HL-60/S4 treated with retinoic acid at 250 ng/mL for 4 days and 3 days (cell line): ENCODE data around the gene MTM1.

Experiments
- in situ Hi-C: fragments of 300-500 bp; cut with MboI; formaldehyde crosslinking; loops from 2 replicates; pipeline ENCODE4 v1.7.0; 2022; ENCODE audit warnings: low sequenced_read_pairs

The MTM1 gene

GRCh38 chrX:150651906-150652305 lies 83.5 kb downstream of the MTM1 start:
- in situ Hi-C loops = no loop called here

- in situ Hi-C loops = no loop called here
These were observed 87.4 kb downstream of the MTM1 start for GRCh38 chrX:150655788-150656187.

DNA sequence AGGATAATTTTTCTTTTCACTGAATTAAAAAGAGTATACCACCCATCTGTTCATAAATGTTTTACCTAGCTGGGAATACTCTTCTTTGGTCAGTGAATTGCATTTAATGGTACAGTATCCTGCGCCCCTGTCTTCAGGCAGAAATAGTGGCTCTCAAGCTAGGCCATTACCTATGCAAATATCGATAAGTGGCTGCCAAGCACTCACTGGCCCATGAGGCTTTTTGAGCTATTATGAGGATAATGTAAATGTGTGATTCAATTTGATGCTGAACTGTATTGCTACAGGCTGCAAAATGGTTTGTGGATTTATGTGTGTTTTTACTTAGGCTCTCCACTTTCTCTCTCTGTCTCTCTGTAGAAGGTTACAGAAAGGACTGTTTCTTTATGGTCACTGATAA lies 94.7 kb downstream of the MTM1 start:
- in situ Hi-C loops = no loop called here

GRCh38 chrX:150664290-150664689 lies 95.9 kb downstream of the MTM1 start:
- in situ Hi-C loops = no loop called here

DNA sequence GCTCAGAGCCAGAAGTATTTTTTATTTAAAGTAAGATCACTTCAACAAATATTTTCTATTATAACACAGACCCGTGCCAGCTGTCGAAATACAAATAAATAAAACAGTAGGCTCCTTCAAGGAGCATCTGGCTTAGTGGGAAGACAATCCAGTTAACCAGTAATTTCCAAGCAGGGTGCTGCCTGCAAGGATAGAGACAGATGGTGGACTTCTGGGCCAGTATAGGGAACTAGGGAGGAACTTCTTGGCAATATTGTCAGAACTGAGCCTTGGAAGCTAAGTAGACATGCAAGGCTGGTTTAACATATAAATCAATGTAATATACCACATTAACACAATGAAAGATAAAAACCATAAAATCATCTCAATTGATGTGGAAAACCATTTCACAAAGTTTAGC lies 107.8 kb downstream of the MTM1 start:
- in situ Hi-C loops = no loop called here

DNA sequence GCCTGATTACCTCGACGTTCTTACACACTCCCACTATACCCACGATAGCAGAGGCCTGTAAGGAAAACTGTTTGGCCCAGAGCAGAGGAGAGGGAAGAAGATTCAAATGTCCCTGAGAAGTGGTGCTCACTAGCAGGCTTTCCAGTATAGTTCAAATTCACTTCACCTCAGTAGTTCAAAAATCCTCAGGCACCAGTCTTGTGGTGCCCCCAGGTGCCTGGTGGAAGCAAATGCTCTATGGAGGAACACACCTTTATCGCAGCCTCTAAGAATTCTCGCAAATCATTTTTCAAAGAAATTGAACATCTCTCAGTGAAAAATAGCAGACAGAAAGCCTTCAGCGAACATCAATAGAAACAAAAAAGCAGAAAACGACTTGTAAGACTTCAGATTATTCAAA lies 112.6 kb downstream of the MTM1 start:
- in situ Hi-C loops = no loop called here

DNA sequence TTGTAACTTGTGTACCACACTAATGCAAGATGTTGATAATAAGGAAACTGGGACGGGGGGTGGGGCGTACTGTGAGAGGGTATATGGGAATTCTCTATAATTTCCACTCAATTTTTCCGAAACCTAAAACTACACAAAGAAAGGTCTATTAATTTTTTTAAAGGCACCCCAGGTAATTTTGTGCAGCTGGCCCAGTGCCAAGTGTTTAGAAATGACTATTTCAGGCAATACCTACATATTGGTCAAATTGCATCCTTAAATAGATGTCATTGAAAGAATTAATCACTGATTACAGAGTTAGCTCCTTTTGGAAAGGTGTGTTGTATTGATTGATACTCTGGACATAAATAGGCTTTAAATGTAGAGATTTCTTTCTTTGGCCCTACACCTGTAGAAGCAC lies 114.7 kb downstream of the MTM1 start:
- in situ Hi-C loops = no loop called here

DNA sequence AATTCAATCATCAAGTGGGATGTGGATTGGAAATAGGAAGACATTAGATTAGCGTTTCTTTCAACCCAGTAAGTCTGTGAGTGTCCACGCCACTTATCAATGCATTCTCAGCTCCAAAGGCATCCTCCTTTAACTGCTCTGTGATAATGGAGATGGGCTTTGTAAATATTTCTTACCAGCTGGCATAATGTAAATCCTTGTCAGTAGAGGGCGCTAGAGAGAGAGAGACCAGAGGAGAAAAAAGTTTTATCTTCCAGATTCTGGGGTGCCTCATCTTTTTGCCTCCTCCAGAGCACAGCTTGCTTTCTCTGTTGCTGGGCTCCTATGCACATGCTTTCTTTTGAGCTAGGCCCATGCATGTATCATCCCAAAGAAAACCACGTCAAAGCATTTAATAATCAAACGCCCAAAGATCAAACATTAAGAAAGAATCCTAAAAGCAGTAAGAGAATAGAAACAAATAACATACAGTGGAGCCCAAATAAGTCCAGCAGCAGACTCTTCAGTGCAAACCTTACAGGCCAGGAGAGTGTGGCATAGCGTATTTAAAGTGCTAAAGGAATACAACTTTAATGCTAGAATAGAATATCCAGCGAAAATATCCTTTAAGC lies 115.2 kb downstream of the MTM1 start:
- in situ Hi-C loops = no loop called here

- in situ Hi-C loops = no loop called here
These were observed 120.6 kb downstream of the MTM1 start for GRCh38 chrX:150688911-150689451.

- in situ Hi-C loops = no loop called here
These were observed 121.7 kb downstream of the MTM1 start for GRCh38 chrX:150690126-150690525.

GRCh38 chrX:150692296-150692695 lies 123.9 kb downstream of the MTM1 start:
- in situ Hi-C loops = no loop called here

DNA sequence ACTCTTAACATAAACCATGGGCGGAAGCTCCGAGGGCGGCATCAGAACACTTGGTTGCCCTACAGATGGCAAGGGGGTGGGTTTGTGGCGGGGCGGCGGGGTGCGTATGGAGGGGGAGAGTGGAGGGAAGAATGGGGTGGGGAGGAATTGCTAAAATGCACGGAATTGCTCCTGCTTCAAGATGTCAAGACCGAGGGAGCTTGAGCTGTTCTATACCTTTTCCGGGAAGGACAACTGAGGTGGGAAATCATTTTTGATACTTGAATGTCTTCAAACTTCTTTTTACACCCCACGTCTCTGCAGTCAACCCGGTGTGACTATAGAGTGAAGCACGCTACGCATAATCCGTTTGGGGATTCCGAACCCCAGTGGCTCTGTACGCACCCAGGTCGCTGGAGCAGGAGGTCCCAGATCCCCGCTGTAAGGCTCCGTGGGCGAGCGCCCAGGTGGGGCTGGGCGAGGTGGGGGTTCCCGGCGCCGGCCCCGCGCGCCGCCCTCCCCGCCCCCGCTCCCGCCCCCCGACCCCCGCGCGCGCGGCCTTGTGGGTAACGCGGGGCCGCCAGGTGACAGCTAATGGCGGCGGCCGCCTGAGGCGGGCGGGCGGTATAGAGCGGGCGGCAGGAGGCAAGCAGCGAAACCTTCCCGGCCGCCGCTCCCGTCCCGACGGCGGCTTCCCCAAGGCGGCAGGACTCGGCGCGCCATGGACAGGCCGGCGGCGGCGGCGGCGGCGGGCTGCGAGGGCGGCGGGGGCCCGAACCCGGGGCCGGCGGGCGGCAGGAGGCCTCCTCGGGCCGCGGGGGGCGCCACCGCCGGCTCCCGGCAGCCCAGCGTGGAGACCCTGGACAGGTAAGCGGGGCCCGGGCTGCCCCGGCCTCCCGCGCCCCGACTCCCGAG lies 124.7 kb downstream of the MTM1 start, which contains the start of gene MTMR1:
Gene MTMR1 (plus strand): TSS at position 566 of the 894 bp plus-strand sequence. CDS start 135 bp downstream, at position 701.
- in situ Hi-C loops = no loop called here

- in situ Hi-C loops = no loop called here
These were observed 125.5 kb downstream of the MTM1 start for GRCh38 chrX:150693725-150694574.

- in situ Hi-C loops = no loop called here
These were observed 126.5 kb downstream of the MTM1 start for GRCh38 chrX:150694738-150695410.

GRCh38 chrX:150696331-150696730 lies 127.9 kb downstream of the MTM1 start:
- in situ Hi-C loops = no loop called here

- in situ Hi-C loops = no loop called here
These were observed 128.4 kb downstream of the MTM1 start for GRCh38 chrX:150696866-150697265.

DNA sequence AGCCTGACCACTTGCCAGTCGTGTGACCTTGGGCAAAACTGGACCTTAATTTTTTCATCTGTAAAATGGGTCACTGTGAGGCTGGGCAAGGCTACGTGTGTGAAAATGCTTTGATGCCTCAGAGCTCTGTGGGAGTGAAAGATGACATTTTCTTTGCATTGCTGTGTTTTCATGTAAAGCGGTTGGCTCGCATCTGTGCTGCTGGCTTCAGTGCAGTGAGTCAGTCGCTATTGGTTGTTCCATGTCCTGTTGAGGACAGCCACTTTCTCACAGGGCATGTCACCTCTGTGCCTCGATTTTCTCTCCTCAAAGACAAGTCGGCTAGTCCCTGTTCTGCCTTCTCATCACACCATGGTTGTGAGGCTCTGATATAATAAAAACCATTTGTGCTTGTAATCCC lies 129.2 kb downstream of the MTM1 start:
- in situ Hi-C loops = no loop called here

DNA sequence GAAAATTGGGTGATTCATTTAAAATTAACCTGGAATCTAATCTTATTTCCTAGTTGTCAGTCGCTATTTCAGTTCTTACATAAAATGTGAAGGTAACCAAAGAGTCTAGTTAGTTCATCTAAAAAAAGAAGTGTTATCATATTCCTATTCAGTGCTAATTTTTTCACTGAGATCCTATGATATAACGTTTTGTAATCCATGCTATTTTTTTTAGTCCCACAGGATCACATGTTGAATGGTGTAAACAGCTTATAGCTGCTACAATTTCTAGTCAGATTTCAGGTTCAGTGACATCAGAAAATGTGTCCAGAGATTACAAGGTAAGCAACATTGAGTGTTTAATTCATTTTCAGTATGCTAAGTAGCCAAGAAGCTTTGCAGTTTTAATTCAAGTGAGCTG lies 130.6 kb downstream of the MTM1 start:
- in situ Hi-C loops = no loop called here

- in situ Hi-C loops = loop anchor here (25.0 kb wide), 1 partner anchor 738 kb away; no protein-coding TSS in a partner anchor
These were observed 131.7 kb downstream of the MTM1 start for GRCh38 chrX:150700107-150700506.

- in situ Hi-C loops = loop anchor here (25.0 kb wide), 1 partner anchor 739 kb away; no protein-coding TSS in a partner anchor
These were observed 133.0 kb downstream of the MTM1 start for GRCh38 chrX:150701377-150701776.
